ENCODE results near the gene VCPKMT. TPM values are rescaled to one million over a fixed set of nuclear protein-coding genes. Genes with fewer than 3 reads are reported as not detected.

Gene VCPKMT
- total and polyA plus RNA-seq, 12 donors = 1.0 to 31.2 (median 8.3) TPM

DNA sequence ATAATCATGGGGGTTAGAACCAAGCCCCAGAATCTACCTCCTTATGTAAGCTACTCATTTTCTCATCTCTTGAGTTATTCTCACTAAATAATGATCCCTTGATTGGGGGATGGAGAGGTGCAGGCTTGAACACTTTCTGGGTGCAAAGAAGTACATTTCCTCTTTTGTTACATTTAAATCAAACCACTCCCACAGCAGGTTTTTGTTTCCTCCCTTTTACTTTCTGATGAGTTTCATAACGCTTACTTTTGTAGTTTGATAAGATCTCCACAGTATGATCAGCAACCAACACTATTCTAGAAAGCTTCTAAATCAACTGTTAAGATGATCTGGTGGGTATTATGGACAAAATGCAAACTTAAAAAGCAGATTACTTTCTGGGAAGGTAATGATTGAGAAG lies 20.5 kb downstream of the VCPKMT start:
- TF ChIP-seq, protein P1, sequence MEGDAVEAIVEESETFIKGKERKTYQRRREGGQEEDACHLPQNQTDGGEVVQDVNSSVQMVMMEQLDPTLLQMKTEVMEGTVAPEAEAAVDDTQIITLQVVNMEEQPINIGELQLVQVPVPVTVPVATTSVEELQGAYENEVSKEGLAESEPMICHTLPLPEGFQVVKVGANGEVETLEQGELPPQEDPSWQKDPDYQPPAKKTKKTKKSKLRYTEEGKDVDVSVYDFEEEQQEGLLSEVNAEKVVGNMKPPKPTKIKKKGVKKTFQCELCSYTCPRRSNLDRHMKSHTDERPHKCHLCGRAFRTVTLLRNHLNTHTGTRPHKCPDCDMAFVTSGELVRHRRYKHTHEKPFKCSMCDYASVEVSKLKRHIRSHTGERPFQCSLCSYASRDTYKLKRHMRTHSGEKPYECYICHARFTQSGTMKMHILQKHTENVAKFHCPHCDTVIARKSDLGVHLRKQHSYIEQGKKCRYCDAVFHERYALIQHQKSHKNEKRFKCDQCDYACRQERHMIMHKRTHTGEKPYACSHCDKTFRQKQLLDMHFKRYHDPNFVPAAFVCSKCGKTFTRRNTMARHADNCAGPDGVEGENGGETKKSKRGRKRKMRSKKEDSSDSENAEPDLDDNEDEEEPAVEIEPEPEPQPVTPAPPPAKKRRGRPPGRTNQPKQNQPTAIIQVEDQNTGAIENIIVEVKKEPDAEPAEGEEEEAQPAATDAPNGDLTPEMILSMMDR (IDR thresholded peaks at IDR 0.05) = no peak
- no peak for TF ChIP-seq POLR2A (IDR thresholded peaks at IDR 0.05)
- Histone ChIP-seq H3K4me1 (replicated peaks in 1 of 2) (no peaks in the 10 kb centered on the region), H3K27ac (no peak overlapping the region), H3K4me3 (no peak overlapping the region), H3K9me3 (replicated peaks in 1 of 3) (no peaks in the 10 kb centered on the region), H3K27me3 (no peaks in the 10 kb centered on the region), H3K36me3 (replicated peaks in 1 of 2) (no peaks in the 10 kb centered on the region)
- intact Hi-C loops (cut with DNase I) = no loop called here
- WGBS, 4 donors = 69 to 79% (median 73%) methylated on average over 1 of the region's 1 CpG
- DNase-seq = no peak

DNA sequence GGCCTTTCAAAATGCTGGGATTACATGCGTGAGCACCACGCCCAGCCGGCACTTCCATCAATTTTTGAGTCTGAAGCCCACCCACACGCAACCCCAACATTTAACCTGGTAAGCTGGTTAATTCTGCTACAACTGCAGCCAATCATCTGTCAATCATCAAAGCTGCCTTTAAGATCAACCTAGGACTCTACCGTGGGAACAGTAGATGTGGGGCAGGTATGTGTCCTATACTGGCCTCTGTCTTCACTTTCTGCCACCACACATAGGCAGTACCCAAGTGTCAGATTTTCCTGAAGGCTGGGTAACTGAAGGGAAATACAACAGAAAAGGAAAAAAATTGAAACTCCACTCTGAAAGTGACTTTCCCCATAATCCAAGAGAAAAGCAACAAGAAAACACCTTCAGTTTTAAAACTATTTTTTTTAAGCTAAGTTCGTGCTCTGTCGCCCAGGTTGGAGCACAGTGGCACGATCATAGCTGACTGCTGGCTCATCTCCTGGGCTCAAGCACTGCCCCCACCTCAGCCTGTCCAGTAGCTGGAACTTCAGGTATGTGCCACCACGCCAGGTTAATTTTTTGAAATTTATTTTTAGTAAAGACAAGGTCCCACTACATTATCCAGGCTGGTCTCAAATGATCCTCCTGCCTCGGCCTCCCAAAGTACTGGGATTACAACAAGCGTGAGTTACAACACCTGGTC lies 22.2 kb downstream of the VCPKMT start:
- WGBS, 4 donors = 92 to 99% (median 95%) methylated on average over 11 of the region's 11 CpGs
- Histone ChIP-seq H3K4me1 (replicated peaks in 1 of 2) (no peaks in the 10 kb centered on the region), H3K27me3 (no peaks in the 10 kb centered on the region), H3K27ac (no peak overlapping the region), H3K36me3 (replicated peaks in 1 of 2) (no peaks in the 10 kb centered on the region), H3K4me3 (no peak overlapping the region), H3K9me3 (replicated peaks in 1 of 3) (no peaks in the 10 kb centered on the region)
- DNase-seq = no peak
- no peak for TF ChIP-seq POLR2A (IDR thresholded peaks at IDR 0.05)
- TF ChIP-seq, protein P1 (IDR thresholded peaks at IDR 0.05) = no peak
- intact Hi-C loops (cut with DNase I) = no loop called here

DNA sequence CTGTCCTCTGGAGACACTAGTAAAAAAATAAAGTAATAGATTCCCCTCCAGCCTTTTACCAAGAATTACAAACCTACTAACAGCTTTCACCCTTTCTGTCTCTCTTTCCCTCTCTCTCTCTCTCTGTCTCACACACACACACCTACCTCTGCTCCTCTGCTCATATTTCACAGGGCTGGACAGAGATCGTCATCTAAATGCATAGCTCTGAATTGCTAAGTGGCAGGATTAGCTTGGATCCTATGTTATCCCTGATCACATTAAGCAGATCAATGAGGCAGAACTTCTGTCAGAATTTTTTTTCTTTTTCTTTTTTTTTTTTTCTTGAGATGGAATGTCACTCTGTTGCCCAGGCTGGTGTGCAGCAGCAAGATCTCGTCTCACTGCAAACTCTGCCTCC lies 22.9 kb downstream of the VCPKMT start:
- 61 to 100% (median 81%) methylated on average over 1 to 2 of the region's 2 CpGs for WGBS, 4 donors
- Histone ChIP-seq H3K36me3 (replicated peaks in 1 of 2) (no peaks in the 10 kb centered on the region), H3K27ac (no peak overlapping the region), H3K4me3 (no peak overlapping the region), H3K9me3 (replicated peaks in 1 of 3) (no peaks in the 10 kb centered on the region), H3K4me1 (replicated peaks in 1 of 2) (no peaks in the 10 kb centered on the region), H3K27me3 (no peaks in the 10 kb centered on the region)
- TF ChIP-seq, protein P1 (IDR thresholded peaks at IDR 0.05) = no peak
- no peak for TF ChIP-seq POLR2A (IDR thresholded peaks at IDR 0.05)
- intact Hi-C loops (cut with DNase I) = no loop called here
- no peak for DNase-seq

DNA sequence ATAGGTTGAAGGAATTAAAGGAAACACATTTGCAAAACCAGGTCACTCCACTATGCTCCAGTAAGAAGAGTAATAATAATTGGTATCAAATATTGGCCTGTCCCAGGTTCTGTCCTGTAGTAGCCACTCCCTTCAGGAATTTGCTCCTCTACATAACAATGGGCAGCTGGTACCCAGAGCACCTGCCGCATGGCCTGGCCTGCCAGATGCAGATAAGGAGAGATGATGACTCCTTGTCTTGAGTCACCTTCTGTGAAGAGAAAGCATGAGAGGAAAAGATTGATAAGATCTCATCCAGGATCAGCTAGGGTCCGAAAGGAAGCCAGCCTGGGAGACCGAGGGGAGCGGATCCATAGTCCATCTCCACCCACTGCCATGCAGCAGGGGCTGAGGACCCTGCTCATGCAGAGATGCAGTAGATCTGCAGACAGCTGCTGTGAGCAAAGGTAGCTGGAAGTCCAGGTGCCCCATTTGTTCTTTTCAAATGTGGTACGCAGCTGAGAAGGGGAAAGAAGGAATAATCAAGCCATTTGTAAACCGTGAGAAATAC lies 24.3 kb downstream of the VCPKMT start:
- intact Hi-C loops (cut with DNase I) = no loop called here
- Histone ChIP-seq H3K36me3 (replicated peaks in 1 of 2) (no peaks in the 10 kb centered on the region), H3K27ac (no peak overlapping the region), H3K9me3 (replicated peaks in 1 of 3) (no peaks in the 10 kb centered on the region), H3K4me1 (replicated peaks in 1 of 2) (peaks cover 8 to 11% of the 10 kb centered on the region in 2 donors), H3K27me3 (no peaks in the 10 kb centered on the region), H3K4me3 (no peak overlapping the region)
- no peak for TF ChIP-seq POLR2A (IDR thresholded peaks at IDR 0.05)
- TF ChIP-seq, protein P1 (IDR thresholded peaks at IDR 0.05) = no peak
- 89 to 98% (median 91%) methylated on average over 6 of the region's 6 CpGs for WGBS, 4 donors
- DNase-seq = no peak

Data from adrenal gland (tissue), 12 donors.